Neural cell (in vitro differentiated cells): Measurements from ENCODE around the gene IPPK. TPM values are rescaled to one million over a fixed set of nuclear protein-coding genes. Genes with fewer than 3 reads are reported as not detected.

Source experiments
- H2AFZ ChIP-seq: fragments of 200-600, 300-800 bp; sonication (generic), shearing (Covaris generic); 2 replicates; pipeline ENCODE4 v1.6.0; 2014; ENCODE audit warnings: low read depth, mild to moderate bottlenecking, antibody characterized with exemption, low read length, moderate library complexity
- H3F3A ChIP-seq: fragments of 200-600 bp; shearing (Covaris generic); 2 replicates; pipeline ENCODE4 v1.6.1; 2016; ENCODE audit warnings: mild to moderate bottlenecking, moderate library complexity, mixed read lengths, antibody characterized with exemption, low read length; ENCODE audit not compliant: insufficient read depth, poor library complexity, severe bottlenecking
- H3K27ac ChIP-seq: fragments of 200-600, 300-800 bp; sonication (generic), shearing (Covaris generic); 2 replicates; pipeline ENCODE4 v1.5.1; 2014; ENCODE audit warnings: mild to moderate bottlenecking, low read length, moderate library complexity
- H3K27me3 ChIP-seq: fragments of 300-800, 200-600 bp; sonication (generic), shearing (Covaris generic); 2 replicates; pipeline ENCODE4 v1.6.0; 2014; ENCODE audit warnings: mild to moderate bottlenecking, low read depth, low read length, moderate library complexity; ENCODE audit not compliant: insufficient read depth
- H3K36me3 ChIP-seq: fragments of 300-800, 200-600 bp; sonication (generic), shearing (Covaris generic); 2 replicates; pipeline ENCODE4 v1.5.1; 2014; ENCODE audit warnings: mild to moderate bottlenecking, antibody characterized with exemption, low read length, moderate library complexity; ENCODE audit not compliant: insufficient read depth
- H3K4me2 ChIP-seq: fragments of 300-800, 200-600 bp; sonication (generic), shearing (Covaris generic); 2 replicates; pipeline ENCODE4 v1.6.0; 2014; ENCODE audit warnings: mild to moderate bottlenecking, low read length
- H3K4me3 ChIP-seq: fragments of 300-800, 200-600 bp; sonication (generic), shearing (Covaris generic); 2 replicates; pipeline ENCODE4 v1.5.1; 2014; ENCODE audit warnings: mild to moderate bottlenecking, low read length, moderate library complexity
- H3K79me2 ChIP-seq: fragments of 200-600 bp; shearing (Covaris generic); replicated peaks from 2 replicates; pipeline ENCODE4 v1.6.0; 2014; ENCODE audit warnings: mild to moderate bottlenecking, low read length, moderate library complexity; ENCODE audit not compliant: insufficient read depth
- H3K9ac ChIP-seq: fragments of 300-800, 200-600 bp; sonication (generic), shearing (Covaris generic); 2 replicates; pipeline ENCODE4 v1.6.1; 2016; ENCODE audit warnings: mild to moderate bottlenecking, low read length, mixed read lengths
- H3K9me2 ChIP-seq: fragments of 200-600 bp; shearing (Covaris generic); 2 replicates; pipeline ENCODE4 v1.6.1; 2016; ENCODE audit warnings: mild to moderate bottlenecking, low read length, mixed read lengths; ENCODE audit not compliant: insufficient read depth
- H3K9me3 ChIP-seq: fragments of 200-600, 300-800 bp; sonication (generic), shearing (Covaris generic); 2 replicates; pipeline ENCODE4 v1.6.1; 2016; ENCODE audit warnings: mild to moderate bottlenecking, mixed run types, low read length, moderate library complexity, mixed read lengths
- H4K20me1 ChIP-seq: fragments of 200-600 bp; shearing (Covaris generic); 2 replicates; pipeline ENCODE4 v1.6.1; 2016; ENCODE audit warnings: mild to moderate bottlenecking, mixed run types; ENCODE audit not compliant: insufficient read depth
- EP300 ChIP-seq: fragments of 450-650 bp; conservative IDR thresholded peaks from 2 replicates; pipeline ENCODE4 v1.6.1; 2014; ENCODE audit warnings: antibody characterized with exemption, mild to moderate bottlenecking, moderate library complexity; ENCODE audit not compliant: poor library complexity, severe bottlenecking
- EZH2 ChIP-seq: fragments of 200-600, 300-800 bp; shearing (Covaris generic), sonication (generic); IDR thresholded peaks from 2 replicates; pipeline ENCODE4 v1.6.1; 2014; ENCODE audit warnings: antibody characterized with exemption, low read length, borderline replicate concordance, mild to moderate bottlenecking; ENCODE audit not compliant: insufficient read depth, poor library complexity, severe bottlenecking
- MXI1 ChIP-seq: fragments of 450-650 bp; conservative IDR thresholded peaks from 2 replicates; pipeline ENCODE4 v1.6.1; 2014; ENCODE audit warnings: antibody characterized with exemption, mild to moderate bottlenecking; ENCODE audit not compliant: poor library complexity, severe bottlenecking
- POLR2AphosphoS5 ChIP-seq: IDR thresholded peaks from 2 replicates; pipeline ENCODE4 v1.6.1; 2012
- RAD21 ChIP-seq: fragments of 450-650 bp; conservative IDR thresholded peaks from 2 replicates; pipeline ENCODE4 v1.6.1; 2014; ENCODE audit warnings: antibody characterized with exemption, mild to moderate bottlenecking, moderate library complexity
- SMC3 ChIP-seq: fragments of 450-650 bp; conservative IDR thresholded peaks from 2 replicates; pipeline ENCODE4 v1.6.1; 2014; ENCODE audit warnings: antibody characterized with exemption, mild to moderate bottlenecking, moderate library complexity; ENCODE audit not compliant: poor library complexity
- TAF1 ChIP-seq: IDR thresholded peaks from 2 replicates; pipeline ENCODE4 v1.6.1; 2012; ENCODE audit warnings: low read depth
- polyA plus RNA-seq: library from polyadenylated mRNA; depleted of rRNA; stranded (reverse); fragments of >200 nt; gene quantifications from 2 replicates; pipeline ENCODE4 v1.2.3, GENCODE V29; 2014
- TF ChIP-seq, protein P1 (sequence below): IDR thresholded peaks from 2 replicates; pipeline ENCODE4 v1.6.1; 2012; ENCODE audit warnings: borderline replicate concordance
- TF ChIP-seq, protein P2 (sequence below): fragments of 450-650 bp; IDR thresholded peaks from 2 replicates; pipeline ENCODE4 v1.5.1; 2014; ENCODE audit warnings: antibody characterized with exemption, mild to moderate bottlenecking, moderate library complexity; ENCODE audit not compliant: poor library complexity, severe bottlenecking

The IPPK gene
- polyA plus RNA-seq, 1 donor from 2014 or later = 34.3 TPM

DNA sequence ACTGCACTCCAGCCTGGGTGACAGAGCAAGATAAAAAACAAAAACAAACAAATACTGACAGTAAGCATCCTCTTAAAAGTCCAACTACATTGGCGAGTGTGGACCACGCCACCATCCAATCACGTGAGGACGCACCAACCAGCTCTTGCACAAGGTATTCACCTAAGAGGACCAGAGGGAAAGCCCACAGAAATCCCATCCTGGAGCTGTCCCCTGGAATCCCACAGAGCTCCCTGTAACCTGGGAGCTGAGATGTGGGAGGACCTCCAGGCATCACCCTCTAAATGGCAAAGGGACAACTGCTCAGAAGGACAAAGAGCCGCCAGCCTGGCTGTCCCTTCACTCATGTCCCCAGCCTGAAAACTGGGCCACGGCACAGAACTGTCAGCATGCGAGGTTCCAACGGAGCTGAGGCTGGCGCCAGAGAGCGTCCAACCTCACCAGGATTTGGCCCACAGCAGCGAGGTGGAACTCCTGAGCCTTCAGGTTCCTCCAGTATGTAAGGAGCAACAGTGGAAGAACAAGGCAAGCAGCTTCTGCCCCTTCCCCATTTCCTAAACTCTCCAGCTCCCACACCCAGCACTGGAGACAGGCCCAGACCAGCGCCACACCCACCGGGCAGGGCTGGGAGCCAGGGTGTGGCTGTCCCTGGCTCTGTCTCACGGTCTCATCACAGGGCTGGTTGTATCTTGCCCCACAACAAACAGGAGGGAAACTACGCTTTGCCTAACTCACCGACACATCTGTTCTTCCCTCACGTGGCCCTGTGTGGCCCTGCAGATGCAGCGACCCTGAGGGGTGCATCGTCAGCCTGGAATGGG lies 15.2 kb downstream of the IPPK start:
- H3K9me2 ChIP-seq = no peaks in the 10 kb centered on the region
- no peak overlapping the region for H3K9ac ChIP-seq
- H3K79me2 ChIP-seq = no peaks in the 10 kb centered on the region
- H3K27me3 ChIP-seq = no peaks in the 10 kb centered on the region
- H4K20me1 ChIP-seq = no peaks in the 10 kb centered on the region
- H3F3A ChIP-seq = no peaks in the 10 kb centered on the region
- H3K9me3 ChIP-seq = no peaks in the 10 kb centered on the region
- H3K4me3 ChIP-seq = no peak overlapping the region
- TF ChIP-seq, protein P1, sequence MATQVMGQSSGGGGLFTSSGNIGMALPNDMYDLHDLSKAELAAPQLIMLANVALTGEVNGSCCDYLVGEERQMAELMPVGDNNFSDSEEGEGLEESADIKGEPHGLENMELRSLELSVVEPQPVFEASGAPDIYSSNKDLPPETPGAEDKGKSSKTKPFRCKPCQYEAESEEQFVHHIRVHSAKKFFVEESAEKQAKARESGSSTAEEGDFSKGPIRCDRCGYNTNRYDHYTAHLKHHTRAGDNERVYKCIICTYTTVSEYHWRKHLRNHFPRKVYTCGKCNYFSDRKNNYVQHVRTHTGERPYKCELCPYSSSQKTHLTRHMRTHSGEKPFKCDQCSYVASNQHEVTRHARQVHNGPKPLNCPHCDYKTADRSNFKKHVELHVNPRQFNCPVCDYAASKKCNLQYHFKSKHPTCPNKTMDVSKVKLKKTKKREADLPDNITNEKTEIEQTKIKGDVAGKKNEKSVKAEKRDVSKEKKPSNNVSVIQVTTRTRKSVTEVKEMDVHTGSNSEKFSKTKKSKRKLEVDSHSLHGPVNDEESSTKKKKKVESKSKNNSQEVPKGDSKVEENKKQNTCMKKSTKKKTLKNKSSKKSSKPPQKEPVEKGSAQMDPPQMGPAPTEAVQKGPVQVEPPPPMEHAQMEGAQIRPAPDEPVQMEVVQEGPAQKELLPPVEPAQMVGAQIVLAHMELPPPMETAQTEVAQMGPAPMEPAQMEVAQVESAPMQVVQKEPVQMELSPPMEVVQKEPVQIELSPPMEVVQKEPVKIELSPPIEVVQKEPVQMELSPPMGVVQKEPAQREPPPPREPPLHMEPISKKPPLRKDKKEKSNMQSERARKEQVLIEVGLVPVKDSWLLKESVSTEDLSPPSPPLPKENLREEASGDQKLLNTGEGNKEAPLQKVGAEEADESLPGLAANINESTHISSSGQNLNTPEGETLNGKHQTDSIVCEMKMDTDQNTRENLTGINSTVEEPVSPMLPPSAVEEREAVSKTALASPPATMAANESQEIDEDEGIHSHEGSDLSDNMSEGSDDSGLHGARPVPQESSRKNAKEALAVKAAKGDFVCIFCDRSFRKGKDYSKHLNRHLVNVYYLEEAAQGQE = no peak
- TF ChIP-seq, protein P2, sequence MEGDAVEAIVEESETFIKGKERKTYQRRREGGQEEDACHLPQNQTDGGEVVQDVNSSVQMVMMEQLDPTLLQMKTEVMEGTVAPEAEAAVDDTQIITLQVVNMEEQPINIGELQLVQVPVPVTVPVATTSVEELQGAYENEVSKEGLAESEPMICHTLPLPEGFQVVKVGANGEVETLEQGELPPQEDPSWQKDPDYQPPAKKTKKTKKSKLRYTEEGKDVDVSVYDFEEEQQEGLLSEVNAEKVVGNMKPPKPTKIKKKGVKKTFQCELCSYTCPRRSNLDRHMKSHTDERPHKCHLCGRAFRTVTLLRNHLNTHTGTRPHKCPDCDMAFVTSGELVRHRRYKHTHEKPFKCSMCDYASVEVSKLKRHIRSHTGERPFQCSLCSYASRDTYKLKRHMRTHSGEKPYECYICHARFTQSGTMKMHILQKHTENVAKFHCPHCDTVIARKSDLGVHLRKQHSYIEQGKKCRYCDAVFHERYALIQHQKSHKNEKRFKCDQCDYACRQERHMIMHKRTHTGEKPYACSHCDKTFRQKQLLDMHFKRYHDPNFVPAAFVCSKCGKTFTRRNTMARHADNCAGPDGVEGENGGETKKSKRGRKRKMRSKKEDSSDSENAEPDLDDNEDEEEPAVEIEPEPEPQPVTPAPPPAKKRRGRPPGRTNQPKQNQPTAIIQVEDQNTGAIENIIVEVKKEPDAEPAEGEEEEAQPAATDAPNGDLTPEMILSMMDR = no peak
- TF ChIP-seq TAF1 (no peak), EP300 (no peak), SMC3 (no peak), MXI1 (no peak), POLR2AphosphoS5 (no peak)
- H3K27ac ChIP-seq = no peak overlapping the region
- no peaks in the 10 kb centered on the region for H3K36me3 ChIP-seq
- no peak overlapping the region for H2AFZ ChIP-seq
- no peak overlapping the region for H3K4me2 ChIP-seq

DNA sequence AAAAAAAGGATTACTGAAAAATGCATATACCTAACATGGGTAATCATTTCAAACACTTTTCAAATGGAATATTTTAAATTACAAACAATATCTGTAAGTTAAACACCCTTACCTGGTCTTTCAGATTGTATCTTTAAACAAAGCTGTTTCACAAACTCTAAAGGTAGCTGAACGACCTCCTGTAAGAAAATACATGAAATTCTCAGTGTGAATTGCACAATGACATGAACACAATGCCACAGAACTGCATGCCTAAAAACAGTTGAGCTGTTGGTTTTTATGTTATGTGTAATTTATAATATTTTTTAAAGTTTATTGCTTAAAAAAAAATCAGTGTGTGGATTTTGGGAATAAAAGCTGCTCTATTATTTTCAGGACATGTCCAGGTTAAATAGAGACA lies 17.5 kb downstream of the IPPK start:
- no peak overlapping the region for H3K27ac ChIP-seq
- no peaks in the 10 kb centered on the region for H3F3A ChIP-seq
- H3K9ac ChIP-seq = no peak overlapping the region
- H4K20me1 ChIP-seq = no peaks in the 10 kb centered on the region
- H3K9me2 ChIP-seq = no peaks in the 10 kb centered on the region
- H2AFZ ChIP-seq = no peak overlapping the region
- no peak overlapping the region for H3K4me2 ChIP-seq
- no peaks in the 10 kb centered on the region for H3K27me3 ChIP-seq
- H3K36me3 ChIP-seq = no peaks in the 10 kb centered on the region
- TF ChIP-seq, protein P2 = no peak
- TF ChIP-seq, protein P1 = no peak
- TF ChIP-seq EZH2 (no peak), SMC3 (no peak), MXI1 (no peak), RAD21 (no peak), EP300 (no peak), TAF1 (no peak), POLR2AphosphoS5 (no peak)
- H3K9me3 ChIP-seq = no peaks in the 10 kb centered on the region
- no peak overlapping the region for H3K4me3 ChIP-seq
- H3K79me2 ChIP-seq = no peaks in the 10 kb centered on the region
